ENCODE measurements around the gene PLXNA1.

PLXNA1 gene

DNA sequence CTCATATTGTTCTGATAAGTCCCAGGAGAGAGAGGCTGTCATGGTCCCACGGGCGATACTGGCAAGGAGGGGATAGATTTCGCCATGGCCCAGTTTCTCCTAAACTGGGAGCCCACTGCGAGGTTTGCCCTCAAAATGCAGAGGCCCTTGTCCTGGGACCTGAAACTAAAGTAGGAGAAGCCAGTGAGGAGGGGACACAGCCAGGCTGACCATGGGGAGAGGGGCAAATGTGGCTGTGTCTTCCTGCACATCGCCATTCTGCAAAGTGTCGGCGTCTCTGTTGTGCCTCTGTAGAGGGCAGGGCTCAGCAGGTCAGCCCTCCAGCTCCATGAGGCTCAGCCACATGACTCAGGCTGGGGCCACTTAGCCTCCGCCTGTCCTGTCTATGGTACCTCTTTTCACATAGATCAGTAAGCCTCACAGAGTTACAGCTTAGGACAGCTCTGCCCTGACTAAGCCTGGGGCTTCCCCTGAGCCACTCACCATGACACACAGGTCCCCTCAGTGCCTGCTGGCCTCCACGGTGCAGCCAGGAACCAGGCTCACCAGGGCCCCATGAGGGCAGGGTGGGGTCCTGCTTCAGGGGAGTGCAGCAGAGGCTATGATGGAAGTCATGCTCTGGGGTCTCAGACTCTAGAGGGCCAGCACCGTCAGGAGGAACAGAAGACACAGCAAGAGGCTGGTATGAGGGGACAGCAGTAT lies 28.6 kb upstream of the PLXNA1 start:
- DNase-seq = no peak

DNA sequence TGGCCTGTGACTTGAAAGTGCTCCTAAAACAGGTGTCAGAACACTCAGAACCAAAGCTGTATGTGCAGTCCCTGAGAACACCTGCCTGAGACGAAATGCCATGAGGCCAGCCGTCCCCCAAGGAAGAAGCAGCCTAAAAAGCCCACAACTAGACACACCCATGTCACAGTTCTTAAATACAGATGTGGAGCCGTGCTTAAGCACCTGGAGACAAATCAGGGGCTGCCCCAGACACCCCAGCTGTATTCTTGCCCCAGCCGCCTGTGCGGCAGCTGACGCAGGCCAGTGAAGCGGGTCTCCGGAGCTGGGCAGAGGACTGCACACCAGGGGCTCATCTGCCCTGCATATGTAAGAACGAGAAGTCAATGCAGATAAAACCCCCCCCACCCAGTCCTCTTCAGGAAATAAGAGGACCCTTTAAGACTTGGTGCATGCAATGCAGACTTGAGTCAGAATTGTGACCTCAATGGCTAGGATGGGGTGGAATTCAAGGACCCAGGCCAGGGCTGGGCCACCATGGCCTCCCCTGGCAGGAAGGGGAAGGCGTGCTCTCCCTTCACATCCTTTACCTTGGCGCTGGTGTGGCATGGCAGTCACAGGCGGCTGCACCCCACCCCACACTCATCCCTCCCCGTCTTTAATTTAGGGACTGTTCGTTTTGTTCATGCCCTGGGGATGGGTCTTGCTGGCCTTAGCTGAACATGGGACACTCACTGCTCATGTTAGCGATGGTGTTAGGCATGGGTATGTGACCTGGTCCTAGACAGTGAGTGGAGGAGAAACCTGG lies 27.7 kb upstream of the PLXNA1 start:
- no peak for DNase-seq

DNA sequence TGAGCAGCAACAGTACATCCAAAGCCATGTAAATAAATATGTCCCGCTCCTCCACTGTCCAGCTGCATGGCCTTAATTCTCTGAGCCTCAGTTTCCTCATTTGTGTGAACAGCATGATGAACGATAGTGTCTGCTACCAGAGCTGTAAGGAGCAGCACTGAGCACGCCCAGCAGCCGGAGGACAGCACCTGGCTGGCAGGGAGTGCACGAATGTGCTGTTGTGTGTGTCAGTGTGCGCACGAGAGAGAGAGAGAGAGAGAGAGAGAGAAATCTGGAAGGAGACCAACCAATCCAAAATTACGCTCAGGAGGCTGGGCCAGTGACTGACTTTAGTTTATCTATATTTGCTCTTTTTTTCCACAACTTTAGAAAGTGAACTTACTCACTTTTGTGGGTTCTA lies 26.6 kb upstream of the PLXNA1 start:
- no peak for DNase-seq

DNA sequence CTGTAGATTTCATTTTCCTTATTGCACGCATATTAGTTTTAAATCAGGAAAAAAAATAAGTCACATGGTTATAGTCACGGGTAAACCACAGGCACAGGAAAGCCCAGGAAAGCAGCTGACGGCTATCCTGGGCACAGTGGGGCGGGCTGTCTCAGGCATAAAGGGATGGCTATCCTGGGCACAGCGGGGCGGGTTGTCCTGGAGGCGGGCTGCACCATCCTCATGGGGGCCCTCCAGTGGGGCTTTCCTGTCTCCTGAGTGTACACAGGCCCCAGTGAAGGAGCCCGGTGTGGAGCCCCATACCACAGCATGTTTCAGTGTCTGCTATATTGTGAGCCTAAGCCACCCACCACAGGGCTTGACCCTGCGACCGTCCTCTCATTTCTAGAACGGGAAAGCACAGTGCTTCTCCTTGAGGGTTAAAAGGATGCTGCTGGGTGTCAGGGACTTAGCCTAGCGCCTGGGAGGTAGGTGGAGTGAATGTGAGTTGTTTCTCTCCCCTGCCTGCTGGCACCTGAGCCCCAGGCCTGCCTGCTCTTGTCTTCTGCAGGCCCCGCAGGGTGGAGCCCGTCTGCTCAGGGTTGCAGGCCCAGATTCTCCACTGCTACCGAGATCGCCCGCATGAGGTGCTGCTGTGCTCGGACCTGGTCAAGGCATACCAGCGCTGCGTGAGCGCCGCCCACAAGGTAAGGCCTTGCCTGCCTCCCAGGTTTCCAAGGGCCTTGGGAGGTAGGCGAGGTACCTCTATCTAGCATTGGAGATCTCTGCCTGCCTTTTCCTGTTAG lies 25.9 kb upstream of the PLXNA1 start:
- no peak for DNase-seq

DNA sequence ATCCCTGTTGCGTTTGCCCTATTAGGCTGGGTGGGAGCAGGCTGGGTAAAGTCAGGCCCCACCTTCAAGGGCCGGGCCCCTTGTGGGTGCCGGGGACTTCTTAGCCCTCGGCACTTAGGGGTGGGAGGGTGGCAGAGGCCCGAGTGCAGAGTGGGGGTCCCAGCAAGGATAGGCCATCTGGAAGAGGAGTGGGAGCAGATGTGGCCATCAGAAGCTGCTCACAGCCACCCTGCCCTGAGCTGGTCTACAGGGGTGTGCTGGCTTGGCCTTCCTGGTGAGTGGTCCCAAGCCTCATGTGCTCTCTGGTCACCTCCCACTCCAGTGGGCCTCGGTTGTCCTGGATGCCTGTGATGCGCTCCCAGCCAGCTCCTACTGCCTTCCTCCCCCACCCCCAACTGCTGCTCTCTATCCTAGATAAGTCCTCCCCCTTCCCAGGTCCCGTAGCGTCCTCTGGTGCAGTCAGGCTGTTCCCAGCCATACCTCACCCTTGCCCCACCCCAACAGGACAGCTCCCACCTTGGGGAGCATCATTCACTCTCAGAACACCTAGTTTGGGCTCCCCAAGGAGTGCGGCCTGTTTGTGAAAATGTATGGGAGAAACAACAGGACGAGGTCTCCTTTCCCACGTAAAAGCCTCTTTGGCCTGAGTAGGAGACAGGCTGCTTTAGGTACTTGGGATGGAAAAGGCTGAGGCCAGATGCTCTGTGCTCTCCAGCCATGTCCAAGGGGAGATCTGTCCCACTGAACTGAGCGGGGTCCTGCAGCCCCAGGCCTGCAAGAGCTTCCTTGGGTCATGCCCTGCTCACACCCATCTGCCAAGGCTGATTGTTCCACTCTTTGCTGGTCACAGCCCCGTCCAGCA lies 24.9 kb upstream of the PLXNA1 start:
- DNase-seq = no peak

DNA sequence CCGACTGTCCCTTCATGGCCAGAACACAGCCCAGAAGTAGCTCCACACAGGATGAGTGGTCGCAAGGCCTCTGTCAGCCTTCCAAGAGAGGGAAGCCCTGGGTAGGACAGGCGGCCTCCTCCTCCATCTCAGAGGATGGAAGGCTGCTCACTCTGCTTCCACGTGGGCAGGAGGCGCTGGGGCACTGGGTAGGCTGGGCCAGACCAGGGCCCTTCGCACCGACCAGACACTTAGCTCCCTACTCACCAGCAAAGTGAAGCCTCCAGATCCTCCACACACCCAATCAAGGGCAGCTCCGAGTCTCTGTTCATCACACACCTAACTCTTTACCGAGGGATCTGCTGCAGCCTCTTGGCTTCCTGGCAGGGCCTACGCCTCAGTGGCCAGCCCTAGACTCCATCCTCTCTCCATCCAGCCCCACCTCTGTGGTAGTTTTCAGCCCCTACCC lies 24.3 kb upstream of the PLXNA1 start:
- DNase-seq = no peak

DNA sequence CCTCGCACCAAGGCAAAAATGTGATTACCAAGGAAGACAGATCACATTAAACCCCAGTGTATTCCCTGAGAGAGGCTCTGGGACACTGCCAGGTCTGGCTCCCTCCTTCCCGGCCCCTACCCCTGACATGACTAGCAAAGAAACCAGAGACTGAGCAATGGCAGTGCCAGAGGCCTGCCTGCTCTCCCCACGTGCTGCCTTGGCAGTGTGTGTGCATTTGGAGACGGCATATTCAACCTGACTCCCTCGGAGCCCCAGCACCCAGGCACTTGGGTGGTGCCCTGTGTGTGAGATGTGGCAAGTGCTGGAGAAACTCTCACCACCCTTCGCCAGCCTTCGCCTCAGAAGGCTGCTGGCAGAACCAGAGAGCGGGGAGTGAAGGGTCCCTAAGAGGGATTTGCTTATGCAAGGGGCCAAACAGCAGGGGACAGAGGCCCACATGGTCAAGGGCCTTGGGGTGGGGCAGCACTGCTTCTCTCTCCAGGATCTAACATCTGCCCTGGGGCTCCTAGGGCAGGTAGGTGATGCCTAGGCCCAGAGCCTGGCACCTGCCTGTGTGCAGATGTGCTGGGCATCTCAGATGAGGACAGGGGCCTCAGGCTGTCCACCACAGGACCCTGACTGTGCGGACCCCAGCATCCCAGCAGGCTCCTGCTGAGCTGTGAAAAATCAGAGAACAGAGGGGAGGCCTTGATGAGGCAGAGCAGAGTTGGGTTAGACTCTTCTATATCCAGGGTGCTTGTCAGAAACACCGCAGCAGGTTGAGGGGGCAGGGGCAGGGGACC lies 23.6 kb upstream of the PLXNA1 start:
- DNase-seq = no peak

DNA sequence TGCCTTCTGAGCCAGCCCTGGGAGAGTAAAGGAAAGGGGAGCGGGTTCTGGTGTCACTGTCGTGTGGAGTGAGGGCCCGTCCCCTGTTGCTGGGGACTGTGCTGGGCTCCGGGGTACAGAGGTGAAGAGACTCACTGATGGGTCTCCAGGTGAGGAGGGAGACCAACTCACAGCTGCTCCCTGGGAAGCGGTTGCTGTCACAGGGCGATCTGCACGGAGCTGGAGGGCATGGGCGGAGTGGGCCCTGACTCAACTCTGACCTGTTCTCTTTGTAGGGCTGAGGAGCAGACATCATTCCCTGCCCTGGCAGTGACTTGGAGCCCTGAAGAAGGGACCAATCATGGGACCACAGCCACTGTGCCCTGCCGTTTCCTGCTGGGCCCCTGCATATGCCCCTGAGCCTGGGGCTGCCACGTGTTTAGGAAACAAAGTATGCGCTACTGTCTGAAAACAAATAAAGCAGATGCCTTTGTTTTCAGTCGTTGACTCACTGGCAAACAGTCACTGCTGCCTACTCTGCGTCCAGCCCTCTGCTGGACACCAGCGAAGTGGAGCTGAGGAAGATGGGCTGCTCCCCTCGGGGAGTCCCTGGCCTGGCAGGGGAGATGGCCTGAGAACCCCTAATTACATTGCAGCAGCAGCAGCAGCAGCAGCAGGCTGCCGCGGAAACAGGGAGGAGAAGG lies 22.9 kb upstream of the PLXNA1 start:
- no peak for DNase-seq

DNA sequence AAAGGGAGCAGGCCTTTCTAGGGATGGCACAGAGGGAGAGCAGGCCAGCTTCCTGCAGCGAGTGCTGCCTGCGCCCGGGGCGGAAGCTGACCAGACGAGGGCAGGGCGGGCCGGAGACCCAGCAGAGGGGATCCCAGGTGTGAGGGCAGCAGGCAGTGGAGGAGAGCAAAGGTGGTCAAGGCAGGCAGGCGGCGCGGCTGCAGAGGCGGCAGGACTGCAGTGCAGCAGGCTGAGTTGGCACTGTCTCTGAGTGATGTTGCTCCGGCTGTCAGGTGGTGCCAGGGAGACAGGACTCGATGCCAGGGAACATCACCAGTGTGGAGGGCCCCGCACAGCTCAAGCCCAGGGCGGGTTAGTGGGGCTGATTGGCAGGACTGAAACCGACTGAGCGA lies 22.3 kb upstream of the PLXNA1 start:
- no peak for DNase-seq

DNA sequence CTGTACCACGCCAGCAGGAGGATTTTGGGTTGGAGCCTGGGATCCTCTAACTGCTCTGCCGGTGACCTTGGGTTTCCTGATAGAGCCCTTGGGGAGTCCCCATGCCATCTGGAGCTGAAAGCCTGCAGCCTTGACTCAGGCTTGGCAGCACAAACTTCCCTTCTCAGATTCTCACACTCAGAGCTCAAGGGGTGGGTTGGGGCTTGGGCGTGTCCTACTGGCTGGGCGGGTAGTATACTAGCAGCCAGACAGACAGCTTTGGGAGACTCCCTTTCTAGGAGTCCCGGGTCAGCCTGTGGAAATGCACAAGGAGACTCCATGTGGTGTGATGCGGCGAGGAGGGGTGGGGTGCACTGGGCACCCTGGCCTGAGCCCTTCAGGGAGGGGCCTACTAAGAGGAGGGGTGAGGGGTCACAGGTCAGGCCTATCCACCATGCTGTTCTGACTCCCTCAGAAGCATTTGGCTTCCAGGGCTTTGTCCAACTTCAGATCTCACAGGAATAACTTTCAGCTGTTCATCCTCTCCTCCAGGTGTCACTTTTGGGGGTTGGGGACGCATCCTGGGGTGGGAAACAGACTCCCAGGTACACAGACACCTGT lies 21.6 kb upstream of the PLXNA1 start:
- no peak for DNase-seq

DNA sequence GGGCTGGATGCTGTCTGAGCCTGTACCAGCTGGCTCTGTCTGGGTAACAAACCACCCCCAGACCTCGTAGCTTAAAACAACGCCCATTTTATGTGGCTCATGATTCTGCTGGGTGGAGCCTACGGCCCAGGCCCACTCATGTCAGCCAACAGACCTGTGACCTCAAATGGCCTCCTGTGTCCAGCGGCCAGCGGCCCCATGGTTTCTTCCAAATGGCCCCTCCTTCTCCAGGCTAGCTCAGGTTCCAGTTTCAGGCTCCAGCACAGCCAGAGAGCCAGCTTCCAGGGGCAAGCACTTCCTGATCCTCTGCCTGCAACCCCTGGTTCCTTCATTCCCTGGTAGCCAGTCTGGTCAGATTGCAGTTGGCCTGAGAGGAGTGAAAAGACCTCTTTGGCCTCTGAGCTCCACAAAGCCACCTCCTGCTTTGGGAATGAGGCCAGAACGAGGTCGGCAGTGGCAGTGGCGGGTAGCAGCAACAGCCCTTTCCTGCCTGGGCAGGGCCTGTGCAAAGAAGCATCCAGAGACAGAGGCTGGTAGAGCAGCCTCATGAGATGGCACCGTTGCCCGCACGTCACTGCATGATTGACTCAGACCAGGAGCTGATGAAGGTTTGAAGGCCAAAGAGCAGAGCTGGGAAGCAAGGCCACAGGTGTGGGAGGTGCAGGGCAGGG lies 21.0 kb upstream of the PLXNA1 start:
- DNase-seq = no peak

DNA sequence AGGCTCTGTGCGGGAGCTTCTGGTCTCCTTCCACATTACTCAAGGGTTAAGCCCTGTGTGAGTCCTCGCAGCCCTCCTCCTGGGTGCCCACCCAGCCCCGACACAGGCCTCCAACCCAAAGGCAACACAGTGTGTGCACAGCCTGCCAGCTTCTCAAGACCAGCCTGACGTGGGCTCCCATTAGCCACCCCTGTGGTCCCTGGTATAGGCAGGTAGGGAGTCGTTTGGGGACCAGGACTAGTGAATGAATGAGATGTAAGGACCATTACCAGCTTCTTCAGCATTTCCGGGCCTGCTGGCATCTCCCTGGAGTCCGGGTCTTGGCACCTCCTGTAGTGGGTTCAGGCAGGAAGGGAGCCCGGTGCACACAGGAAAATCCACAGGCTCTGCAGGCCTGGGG lies 20.2 kb upstream of the PLXNA1 start:
- DNase-seq = no peak

DNA sequence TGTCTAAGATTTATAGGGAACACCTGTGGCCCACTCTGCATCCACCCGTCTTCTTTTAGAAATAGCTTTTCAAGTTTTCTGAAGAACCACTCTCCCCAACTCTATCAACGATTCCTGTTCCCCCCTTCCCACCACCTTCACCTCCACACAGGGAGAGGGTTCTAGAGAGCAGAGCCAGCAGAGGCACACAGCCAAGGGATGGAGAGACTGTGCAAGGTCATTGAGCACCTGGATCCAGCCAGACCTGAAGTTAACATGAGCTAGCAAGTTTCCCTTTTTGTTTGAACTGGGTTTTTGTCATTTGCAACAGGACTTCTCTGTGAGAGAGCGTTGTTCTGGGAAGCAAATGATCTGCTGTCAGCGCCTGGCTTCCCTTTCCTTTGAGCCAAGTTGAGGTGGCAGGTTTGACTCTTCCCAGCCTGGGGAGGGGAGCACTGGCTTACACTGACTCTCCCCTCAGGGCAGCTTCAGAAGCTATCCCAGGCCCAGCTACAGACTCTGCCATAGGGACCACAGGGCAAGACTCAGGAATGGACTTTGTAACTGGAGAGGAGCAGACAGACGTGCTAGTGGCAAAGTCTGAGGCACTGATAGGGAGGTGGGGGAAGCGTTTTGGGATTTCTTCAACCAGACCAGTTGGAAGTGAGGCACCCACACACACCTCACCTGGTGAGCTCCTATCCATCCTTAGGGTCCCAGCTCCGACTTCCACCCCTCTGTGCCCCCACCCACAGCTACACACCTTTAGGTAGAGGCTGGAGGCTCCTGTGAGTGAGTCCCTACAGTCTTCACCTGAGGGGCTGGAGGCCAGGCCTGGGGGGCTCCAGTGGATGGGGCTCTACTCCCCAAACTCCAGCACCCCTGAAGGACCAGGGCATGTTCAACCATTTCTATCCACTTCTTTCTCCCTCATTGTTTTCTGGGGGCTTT lies 19.4 kb upstream of the PLXNA1 start:
- no peak for DNase-seq

DNA sequence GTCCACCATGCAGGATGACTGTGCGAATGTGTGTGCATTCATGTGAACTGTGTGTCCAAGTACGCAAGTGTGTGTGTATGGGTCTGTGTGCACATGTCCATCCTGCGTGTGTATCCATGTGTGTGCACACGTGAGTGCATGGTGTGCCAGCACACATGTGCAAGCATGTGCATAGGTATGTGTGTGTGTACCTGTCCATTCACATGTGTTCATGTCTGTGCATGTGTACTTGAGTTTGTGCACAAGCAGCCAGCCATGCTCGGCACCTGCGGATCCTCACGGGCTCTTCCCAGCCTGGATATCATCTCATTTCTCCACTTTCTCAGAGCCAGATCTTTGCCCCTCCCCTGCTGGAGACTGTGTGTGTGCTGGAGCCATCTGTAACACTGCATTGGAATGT lies 18.7 kb upstream of the PLXNA1 start:
- no peak for DNase-seq

DNA sequence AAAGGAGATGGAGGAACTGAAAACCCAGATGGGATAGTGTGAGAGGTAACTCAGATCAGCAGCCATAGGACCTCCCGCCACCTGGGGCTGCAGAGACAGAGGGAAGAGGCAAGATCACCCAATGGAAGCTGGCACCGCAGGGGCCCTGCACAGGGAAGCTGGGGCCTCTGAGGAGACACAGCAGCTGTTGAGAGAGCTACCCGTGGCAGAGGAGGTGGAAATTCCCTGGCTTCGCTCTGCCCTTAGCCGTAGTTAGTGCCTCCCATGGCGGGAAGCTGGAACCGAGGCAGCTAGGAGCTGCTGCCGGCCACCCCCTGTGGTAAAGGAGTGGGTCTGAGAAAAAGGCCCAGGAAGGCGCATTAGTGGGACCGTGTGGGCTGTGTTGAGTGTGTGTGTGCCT lies 18.0 kb upstream of the PLXNA1 start:
- DNase-seq = no peak

DNA sequence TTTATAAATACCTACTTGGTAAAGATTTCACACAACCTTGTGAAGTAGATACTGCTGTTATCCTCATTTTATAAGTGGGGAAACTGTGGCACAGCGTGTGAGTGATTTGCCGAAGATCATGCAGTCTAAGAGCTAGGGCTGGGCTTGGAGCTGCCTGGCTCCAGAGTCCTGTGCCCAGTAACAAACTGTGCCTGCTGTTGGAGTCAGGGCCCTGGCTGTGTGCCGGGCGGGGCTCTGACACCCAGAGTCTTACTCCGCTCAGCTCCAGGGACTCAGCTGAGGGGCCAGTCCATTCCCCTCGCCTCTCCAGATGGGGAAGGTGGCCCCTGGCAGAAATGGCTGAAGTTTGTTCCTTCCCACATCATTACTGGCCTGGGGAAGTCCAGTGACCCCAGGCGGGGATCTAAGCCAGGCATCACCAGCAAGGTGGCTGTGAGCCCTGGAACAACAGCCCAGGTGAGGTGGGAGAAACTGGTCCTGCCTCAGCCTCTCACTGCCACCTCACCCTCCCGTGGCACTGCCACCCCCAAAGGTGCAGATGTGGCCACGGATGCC lies 17.3 kb upstream of the PLXNA1 start:
- no peak for DNase-seq

DNA sequence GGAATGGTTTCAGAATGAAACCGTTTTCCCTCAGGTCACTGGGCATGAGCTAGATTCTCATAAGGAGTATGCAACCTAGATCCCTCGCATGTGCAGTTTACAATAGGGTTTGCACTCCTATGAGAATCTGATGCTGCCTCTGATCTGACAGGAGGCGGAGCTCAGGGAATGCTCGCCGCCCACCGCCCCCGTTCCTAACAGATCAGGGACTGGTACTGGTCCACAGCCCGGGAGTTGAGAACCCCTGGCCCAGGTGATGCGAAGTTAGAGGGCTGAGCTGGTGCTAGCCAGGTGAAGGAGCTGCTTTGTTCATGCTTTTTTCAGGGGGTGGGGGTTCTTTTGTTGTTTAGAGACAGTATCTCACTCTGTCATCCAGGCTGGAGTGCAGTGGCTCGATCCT lies 15.5 kb upstream of the PLXNA1 start:
- no peak for DNase-seq
